ENCODE measurements around the gene B4GALT7.

- TF ChIP-seq CTCF (conservative IDR thresholded peaks at IDR 0.05; ENCODE audit: low read depth, low read length) (no peak), EZH2 (IDR thresholded peaks at IDR 0.05; ENCODE audit: borderline replicate concordance, low read depth, low read length, poor library complexity, severe bottlenecking) (no peak)
These were observed 45.3 kb upstream of the B4GALT7 start, which contains the start of gene FAM193B for GRCh38 chr5:177554474-177555111.
